OCI-LY1 (cell line): ENCODE results near the gene PASK.

Experiments used
- H2AFZ ChIP-seq: fragments of 200-600 bp; sonication (generic), shearing (Covaris generic); 2 replicates; pipeline ENCODE4 v1.6.0; 2014; ENCODE audit warnings: antibody characterized with exemption, mild to moderate bottlenecking, low read length
- H3F3A ChIP-seq: fragments of 200-600 bp; sonication (generic), shearing (Covaris generic); 2 replicates; pipeline ENCODE4 v1.6.0; 2014; ENCODE audit warnings: mild to moderate bottlenecking, antibody characterized with exemption, low read length, moderate library complexity; ENCODE audit not compliant: insufficient read depth
- H3K27ac ChIP-seq: fragments of 200-600 bp; sonication (generic); 2 replicates; pipeline ENCODE4 v1.5.1; 2014; ENCODE audit warnings: low read length, mixed run types, mild to moderate bottlenecking, low read depth; ENCODE audit not compliant: poor library complexity, severe bottlenecking
- H3K27me3 ChIP-seq: fragments of 200-600 bp; sonication (generic); 2 replicates; pipeline ENCODE4 v1.6.0; 2014; ENCODE audit warnings: antibody characterized with exemption, mild to moderate bottlenecking, low read length, moderate library complexity; ENCODE audit not compliant: insufficient read depth
- H3K36me3 ChIP-seq: fragments of 200-600 bp; sonication (generic); 2 replicates; pipeline ENCODE4 v1.6.1; 2014; ENCODE audit warnings: mild to moderate bottlenecking, antibody characterized with exemption, low read length, moderate library complexity, mixed read lengths; ENCODE audit not compliant: insufficient read depth
- H3K4me1 ChIP-seq: fragments of 200-600 bp; sonication (generic); 2 replicates; pipeline ENCODE4 v1.5.1; 2014; ENCODE audit warnings: mild to moderate bottlenecking, low read length, moderate library complexity; ENCODE audit not compliant: insufficient read depth, severe bottlenecking
- H3K4me2 ChIP-seq: fragments of 200-600 bp; sonication (generic), shearing (Covaris generic); 2 replicates; pipeline ENCODE4 v1.6.1; 2014; ENCODE audit warnings: low read length
- H3K4me3 ChIP-seq: fragments of 200-600 bp; sonication (generic); 2 replicates; pipeline ENCODE4 v1.5.1; 2014; ENCODE audit warnings: low read length, low read depth, mild to moderate bottlenecking, mixed read lengths; ENCODE audit not compliant: poor library complexity, severe bottlenecking
- H3K79me2 ChIP-seq: fragments of 200-600 bp; shearing (Covaris generic); 2 replicates; pipeline ENCODE4 v1.6.1; 2016; ENCODE audit warnings: mixed run types, low read length, mixed read lengths; ENCODE audit not compliant: insufficient read depth
- H3K9ac ChIP-seq: fragments of 200-600 bp; sonication (generic), shearing (Covaris generic); 2 replicates; pipeline ENCODE4 v1.6.1; 2014; ENCODE audit warnings: mild to moderate bottlenecking, low read length, mixed read lengths
- H3K9me2 ChIP-seq: fragments of 200-600 bp; sonication (generic), shearing (Covaris generic); 2 replicates; pipeline ENCODE4 v1.6.1; 2014; ENCODE audit warnings: low read depth, mild to moderate bottlenecking, low read length, mixed read lengths
- H3K9me3 ChIP-seq: fragments of 200-600 bp; shearing (Covaris generic); 2 replicates; pipeline ENCODE4 v1.6.1; 2014; ENCODE audit warnings: low read length, mixed read lengths
- H4K20me1 ChIP-seq: fragments of 200-600 bp; sonication (generic), shearing (Covaris generic); 2 replicates; pipeline ENCODE4 v1.6.0; 2016; ENCODE audit warnings: mild to moderate bottlenecking, low read length; ENCODE audit not compliant: insufficient read depth
- EZH2 ChIP-seq: fragments of 200-600 bp; sonication (generic), shearing (Covaris generic); IDR thresholded peaks from 2 replicates; pipeline ENCODE4 v1.8.0; 2017; ENCODE audit warnings: borderline replicate concordance, mixed run types, mild to moderate bottlenecking, antibody characterized with exemption, low read length, moderate library complexity, mixed read lengths
- TF ChIP-seq, protein P1 (sequence below): fragments of 200-600 bp; sonication (generic), shearing (Covaris generic); IDR thresholded peaks from 2 replicates; pipeline ENCODE4 v1.5.1; 2017; ENCODE audit warnings: mild to moderate bottlenecking, antibody characterized with exemption, low read length, moderate library complexity, mixed read lengths

PASK gene

DNA sequence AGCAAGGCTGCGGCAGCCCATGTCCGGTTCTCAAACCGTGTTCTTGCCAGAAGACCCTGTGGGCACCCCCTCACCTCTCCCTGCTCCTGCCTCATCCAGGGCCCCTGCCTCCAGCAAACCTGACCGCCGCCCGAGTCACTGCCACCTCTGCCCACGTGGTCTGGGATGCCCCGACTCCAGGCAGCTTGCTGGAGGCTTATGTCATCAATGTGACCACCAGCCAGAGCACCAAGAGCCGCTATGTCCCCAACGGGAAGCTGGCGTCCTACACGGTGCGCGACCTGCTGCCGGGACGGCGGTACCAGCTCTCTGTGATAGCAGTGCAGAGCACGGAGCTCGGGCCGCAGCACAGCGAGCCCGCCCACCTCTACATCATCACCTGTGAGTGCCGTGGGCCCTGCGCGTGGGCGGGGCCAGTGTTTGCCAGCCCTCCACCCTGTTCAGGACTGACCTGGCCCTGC, 79.4 kb downstream of the PASK start:
- H3K36me3 ChIP-seq, result no peaks in the 10 kb centered on the region
- no peak overlapping the region for H3K9ac ChIP-seq
- no peaks in the 10 kb centered on the region for H3K79me2 ChIP-seq
- no peak for TF ChIP-seq EZH2
- H3K4me2 ChIP-seq, result no peak overlapping the region; the same call in 1 of the 2 replicates
- no peak overlapping the region for H3K27ac ChIP-seq
- no peaks in the 10 kb centered on the region for H4K20me1 ChIP-seq
- no peaks in the 10 kb centered on the region for H3K9me2 ChIP-seq
- H2AFZ ChIP-seq, result no peak overlapping the region
- H3K4me3 ChIP-seq, result no peak overlapping the region
- no peaks in the 10 kb centered on the region for H3F3A ChIP-seq
- H3K27me3 ChIP-seq, result 0 out of 2 replicates have a peak, but pooled peaks cover 1% of the 10 kb centered on the region
- H3K4me1 ChIP-seq, result no peaks in the 10 kb centered on the region
- H3K9me3 ChIP-seq, result no peaks in the 10 kb centered on the region

- Histone ChIP-seq H3K9ac (no peak overlapping the region), H3K9me2 (no peaks in the 10 kb centered on the region), H3K36me3 (no peaks in the 10 kb centered on the region), H3K27me3 (no peaks in the 10 kb centered on the region), H2AFZ (no peak overlapping the region), H3K27ac (no peak overlapping the region), H3K9me3 (no peaks in the 10 kb centered on the region), H3K4me1 (no peaks in the 10 kb centered on the region), H3K4me3 (no peak overlapping the region), H4K20me1 (no peaks in the 10 kb centered on the region), H3F3A (no peaks in the 10 kb centered on the region), H3K4me2 (no peak overlapping the region), H3K79me2 (no peaks in the 10 kb centered on the region)
- TF ChIP-seq EZH2, result no peak
Measured at GRCh38 chr2:241068942-241069810, 80.1 kb downstream of the PASK start.

DNA sequence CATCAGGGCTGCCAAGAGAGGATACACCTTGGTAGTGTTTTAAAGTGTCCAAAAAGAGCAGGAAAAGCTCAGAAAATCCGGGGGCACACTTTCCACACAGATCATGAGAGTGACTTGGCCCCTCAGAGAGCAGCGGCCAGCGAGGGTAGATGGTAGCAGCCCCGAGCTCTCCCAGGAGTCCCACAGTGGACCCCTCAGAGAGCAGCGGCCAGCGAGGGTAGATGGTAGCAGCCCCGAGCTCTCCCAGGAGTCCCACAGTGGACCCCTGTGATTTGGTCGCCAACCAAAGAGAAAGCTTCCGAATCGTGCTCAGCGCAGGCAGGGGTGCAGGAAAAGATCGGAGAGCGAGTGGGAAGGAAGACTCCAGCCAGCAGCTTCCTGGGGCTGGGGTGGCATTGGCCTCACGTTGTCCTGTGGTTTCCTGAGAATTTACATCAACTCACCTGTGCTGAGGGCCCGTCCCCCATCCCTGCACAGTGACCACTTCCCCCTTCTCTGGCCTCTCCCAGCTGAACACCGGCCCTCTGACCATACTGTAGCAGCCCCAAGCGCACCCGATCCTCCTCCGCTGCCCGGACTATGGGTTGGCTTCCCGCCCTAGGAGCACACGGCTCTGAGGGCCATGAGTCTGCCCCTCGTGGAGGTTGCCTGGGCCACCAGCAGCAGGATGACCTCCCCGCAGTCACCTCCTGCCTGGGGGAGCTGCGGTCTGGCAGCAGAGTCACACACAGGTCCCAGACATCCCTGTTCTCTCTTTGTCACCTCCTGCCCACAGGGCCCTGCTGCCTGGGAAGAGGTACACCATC, 80.9 kb downstream of the PASK start:
- no peaks in the 10 kb centered on the region for H3K36me3 ChIP-seq
- no peak overlapping the region for H3K4me3 ChIP-seq
- H3K79me2 ChIP-seq, result no peaks in the 10 kb centered on the region
- H3F3A ChIP-seq, result no peaks in the 10 kb centered on the region
- no peaks in the 10 kb centered on the region for H3K9me2 ChIP-seq
- no peaks in the 10 kb centered on the region for H4K20me1 ChIP-seq
- H3K27ac ChIP-seq, result no peak overlapping the region
- no peaks in the 10 kb centered on the region for H3K27me3 ChIP-seq
- H3K4me2 ChIP-seq, result no peak overlapping the region
- TF ChIP-seq, protein P1, sequence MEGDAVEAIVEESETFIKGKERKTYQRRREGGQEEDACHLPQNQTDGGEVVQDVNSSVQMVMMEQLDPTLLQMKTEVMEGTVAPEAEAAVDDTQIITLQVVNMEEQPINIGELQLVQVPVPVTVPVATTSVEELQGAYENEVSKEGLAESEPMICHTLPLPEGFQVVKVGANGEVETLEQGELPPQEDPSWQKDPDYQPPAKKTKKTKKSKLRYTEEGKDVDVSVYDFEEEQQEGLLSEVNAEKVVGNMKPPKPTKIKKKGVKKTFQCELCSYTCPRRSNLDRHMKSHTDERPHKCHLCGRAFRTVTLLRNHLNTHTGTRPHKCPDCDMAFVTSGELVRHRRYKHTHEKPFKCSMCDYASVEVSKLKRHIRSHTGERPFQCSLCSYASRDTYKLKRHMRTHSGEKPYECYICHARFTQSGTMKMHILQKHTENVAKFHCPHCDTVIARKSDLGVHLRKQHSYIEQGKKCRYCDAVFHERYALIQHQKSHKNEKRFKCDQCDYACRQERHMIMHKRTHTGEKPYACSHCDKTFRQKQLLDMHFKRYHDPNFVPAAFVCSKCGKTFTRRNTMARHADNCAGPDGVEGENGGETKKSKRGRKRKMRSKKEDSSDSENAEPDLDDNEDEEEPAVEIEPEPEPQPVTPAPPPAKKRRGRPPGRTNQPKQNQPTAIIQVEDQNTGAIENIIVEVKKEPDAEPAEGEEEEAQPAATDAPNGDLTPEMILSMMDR, result no peak
- TF ChIP-seq EZH2, result no peak
- no peak overlapping the region for H3K9ac ChIP-seq
- H3K9me3 ChIP-seq, result no peaks in the 10 kb centered on the region
- no peaks in the 10 kb centered on the region for H3K4me1 ChIP-seq
- no peak overlapping the region for H2AFZ ChIP-seq

DNA sequence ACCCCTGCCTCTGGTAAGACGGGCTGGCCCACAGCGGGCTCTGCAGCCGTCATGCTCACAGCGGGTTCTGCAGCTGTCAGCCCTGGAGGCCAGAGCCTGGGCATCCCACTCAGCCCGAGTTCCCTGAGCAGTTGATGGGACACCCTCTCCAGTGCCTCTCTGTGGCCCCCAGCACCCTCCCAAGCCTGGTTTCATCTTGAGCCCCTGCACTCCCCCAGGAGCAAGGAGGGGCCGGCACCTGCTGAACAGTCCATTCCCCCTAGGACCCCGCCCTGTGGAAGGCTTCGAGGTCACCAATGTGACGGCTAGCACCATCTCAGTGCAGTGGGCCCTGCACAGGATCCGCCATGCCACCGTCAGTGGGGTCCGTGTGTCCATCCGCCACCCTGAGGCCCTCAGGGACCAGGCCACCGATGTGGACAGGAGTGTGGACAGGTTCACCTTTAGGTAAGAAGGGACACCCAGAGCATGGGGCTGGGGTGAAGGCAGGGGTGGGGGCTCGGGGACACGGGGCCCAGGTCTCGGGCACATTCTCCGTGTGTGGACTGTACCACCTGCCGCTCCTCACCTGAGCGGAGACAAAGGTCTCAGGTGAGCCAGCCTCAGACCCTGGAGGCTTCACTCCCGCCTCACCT, 81.7 kb downstream of the PASK start:
- H3K9me3 ChIP-seq, result no peaks in the 10 kb centered on the region
- no peaks in the 10 kb centered on the region for H3K79me2 ChIP-seq
- H3K36me3 ChIP-seq, result no peaks in the 10 kb centered on the region
- no peak overlapping the region for H3K4me3 ChIP-seq
- no peak overlapping the region for H2AFZ ChIP-seq
- H4K20me1 ChIP-seq, result no peaks in the 10 kb centered on the region
- H3K4me2 ChIP-seq, result no peak overlapping the region
- no peaks in the 10 kb centered on the region for H3K9me2 ChIP-seq
- no peak overlapping the region for H3K27ac ChIP-seq
- TF ChIP-seq, protein P1, result no peak
- no peak for TF ChIP-seq EZH2
- no peaks in the 10 kb centered on the region for H3K27me3 ChIP-seq
- no peak overlapping the region for H3K9ac ChIP-seq
- no peaks in the 10 kb centered on the region for H3F3A ChIP-seq
- H3K4me1 ChIP-seq, result no peaks in the 10 kb centered on the region
